Esophagus muscularis mucosa (tissue), 4 donors: ENCODE results near the gene PTPN23.

Experiments
- CTCF ChIP-seq, 3 experiments: fragments of 200-600 bp in 2 of 3; fragments of 450-650 bp in 1 of 3; sonication (generic) in 2 of 3; IDR thresholded peaks; one replicate each; pipeline ENCODE4 v1.5.1; 2017 to 2019; ENCODE audit warnings: antibody characterized with exemption in 3 of 3, mild to moderate bottlenecking in 2 of 3, moderate library complexity in 1 of 3
- EP300 ChIP-seq: sonication (generic); formaldehyde crosslinking; IDR thresholded peaks from one replicate; pipeline ENCODE4 v1.6.1; 2017; ENCODE audit warnings: antibody characterized with exemption
- POLR2A ChIP-seq: fragments of 450-650 bp; IDR thresholded peaks from one replicate; pipeline ENCODE4 v1.6.1; 2017; ENCODE audit warnings: antibody characterized with exemption, moderate library complexity, mild to moderate bottlenecking, low read depth
- POLR2AphosphoS5 ChIP-seq, 2 donors: sonication (generic); formaldehyde crosslinking; IDR thresholded peaks; one replicate each; pipeline ENCODE4 v1.6.1; 2017; ENCODE audit warnings: antibody characterized with exemption in 2 of 2

GRCh38 chr3:47380026-47380600 lies 708 bp upstream of the PTPN23 start:
- TF ChIP-seq CTCF (IDR thresholded peaks at IDR 0.05) (no peak), POLR2A (no peak), POLR2AphosphoS5 (IDR thresholded peaks at IDR 0.05) (no peak), EP300 (no peak)
